Fibroblast of skin of left quadriceps (primary cell): ENCODE data around the gene RNF217.
"Not testable (repeated sequence)": the region's sequence is repeated elsewhere in the genome, so short reads cannot be mapped to it uniquely, and the experiment has no call there.

Experiments used
- DNase-seq, 2 experiments: peaks; one replicate each; pipeline ENCODE4 v3.0.0-alpha.2; 2013; ENCODE audit warnings: low read depth in 2 of 2

RNF217 gene

DNA sequence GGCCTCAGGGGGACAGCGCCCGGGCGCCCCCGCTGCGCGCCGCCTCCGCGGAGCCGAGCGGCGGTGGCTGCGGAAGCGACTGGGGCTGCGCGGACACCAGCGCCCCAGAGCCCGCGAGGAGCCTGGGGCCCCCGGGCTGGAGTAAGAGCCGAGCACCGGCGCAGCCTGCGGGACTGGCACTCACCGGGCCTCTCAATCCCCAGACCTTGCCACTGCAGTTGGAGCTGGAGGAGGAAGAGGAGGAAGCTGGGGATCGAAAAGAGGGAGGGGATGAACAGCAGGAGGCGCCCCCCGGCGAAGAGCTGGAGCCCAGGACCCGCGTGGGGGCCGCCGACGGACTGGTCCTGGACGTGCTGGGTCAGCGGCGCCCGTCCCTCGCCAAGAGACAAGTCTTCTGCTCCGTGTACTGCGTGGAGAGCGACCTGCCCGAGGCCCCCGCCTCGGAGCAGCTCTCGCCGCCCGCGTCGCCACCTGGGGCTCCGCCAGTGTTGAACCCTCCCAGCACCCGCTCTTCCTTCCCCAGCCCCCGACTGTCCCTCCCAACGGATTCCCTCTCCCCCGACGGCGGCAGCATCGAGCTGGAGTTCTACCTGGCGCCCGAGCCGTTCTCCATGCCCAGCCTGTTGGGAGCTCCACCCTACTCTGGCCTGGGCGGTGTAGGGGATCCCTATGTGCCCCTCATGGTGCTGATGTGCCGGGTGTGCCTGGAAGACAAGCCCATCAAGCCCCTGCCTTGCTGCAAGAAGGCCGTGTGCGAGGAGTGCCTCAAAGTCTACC lies 590 bp downstream of the RNF217 start:
- no peak for DNase-seq

DNA sequence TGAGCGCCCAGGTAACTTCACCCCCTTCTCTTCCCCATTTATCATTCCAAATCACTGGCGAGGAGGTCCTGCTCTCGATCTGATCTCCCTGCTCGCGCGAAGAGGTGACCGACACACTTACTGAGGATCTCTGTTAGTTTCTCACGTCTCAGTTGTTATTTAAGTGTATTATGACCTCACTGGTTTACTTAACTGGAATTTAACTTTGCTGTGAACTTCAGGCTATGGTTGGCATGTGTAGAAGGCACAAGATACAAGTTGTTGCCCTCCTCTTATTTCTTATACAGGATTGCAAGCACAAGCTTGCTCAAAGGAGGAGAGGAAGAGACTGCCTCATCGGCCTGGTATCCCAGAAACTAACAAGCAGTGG lies 1.2 kb downstream of the RNF217 start:
- no peak for DNase-seq

DNA sequence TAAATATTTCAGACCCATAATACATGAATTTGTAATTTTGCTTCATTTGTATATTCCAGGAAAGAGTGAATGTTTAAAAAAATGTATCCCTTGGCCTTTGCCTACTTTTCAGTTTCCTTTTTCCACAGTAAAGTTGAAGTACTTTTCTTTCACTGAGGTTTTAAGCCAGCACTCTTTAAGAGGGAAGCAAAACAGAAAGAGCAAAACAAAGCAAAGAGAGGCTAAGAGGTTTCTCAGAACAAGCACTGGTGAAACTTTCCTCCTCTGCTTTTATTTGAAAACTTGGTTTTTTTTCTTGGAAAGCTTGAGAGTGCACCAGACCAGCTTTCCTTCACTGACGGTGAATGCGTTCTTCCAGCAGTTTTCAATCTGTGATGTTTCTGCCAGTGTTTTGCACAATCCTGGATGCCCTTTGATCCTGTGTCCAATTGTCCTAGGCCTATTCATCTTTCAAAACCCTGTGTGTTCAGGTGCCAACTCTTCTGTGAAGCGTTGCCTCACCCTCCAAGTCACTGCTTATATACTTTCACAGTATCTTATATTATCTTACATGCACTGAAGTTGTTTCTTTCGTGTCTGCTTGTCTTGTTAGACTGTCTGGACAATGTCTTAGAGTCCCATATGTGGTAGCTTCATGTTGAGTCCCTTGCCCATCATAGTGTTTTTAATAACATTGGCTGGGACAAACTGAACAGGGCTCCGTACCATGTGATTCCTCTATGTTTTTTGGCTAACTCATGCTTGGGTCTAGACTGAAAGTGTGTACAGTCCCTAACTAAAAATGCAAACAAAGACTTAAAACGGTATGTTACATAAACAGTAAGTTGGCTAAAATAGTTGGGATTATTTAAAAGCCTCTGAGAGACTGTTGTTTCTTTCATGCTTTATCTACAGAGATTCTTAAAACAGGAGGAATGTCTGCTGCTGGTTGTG lies 1.9 kb downstream of the RNF217 start:
- DNase-seq = no peak

DNA sequence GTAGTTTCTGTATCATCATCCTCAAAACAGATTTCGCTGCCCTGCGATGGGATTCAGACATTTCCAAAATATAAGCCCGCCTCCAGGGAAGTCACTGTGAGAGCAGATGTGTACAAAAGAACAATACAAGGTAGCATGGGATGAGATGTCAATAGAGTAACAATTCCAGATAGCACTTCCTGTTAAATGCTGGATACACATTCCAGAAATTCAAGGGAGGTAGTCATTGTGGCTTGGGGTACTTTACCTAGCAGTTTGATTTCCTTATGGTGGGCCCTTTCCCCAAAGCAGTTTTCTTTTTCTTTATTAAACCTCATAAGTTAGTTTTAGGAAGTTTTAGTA lies 2.5 kb downstream of the RNF217 start:
- no peak for DNase-seq

DNA sequence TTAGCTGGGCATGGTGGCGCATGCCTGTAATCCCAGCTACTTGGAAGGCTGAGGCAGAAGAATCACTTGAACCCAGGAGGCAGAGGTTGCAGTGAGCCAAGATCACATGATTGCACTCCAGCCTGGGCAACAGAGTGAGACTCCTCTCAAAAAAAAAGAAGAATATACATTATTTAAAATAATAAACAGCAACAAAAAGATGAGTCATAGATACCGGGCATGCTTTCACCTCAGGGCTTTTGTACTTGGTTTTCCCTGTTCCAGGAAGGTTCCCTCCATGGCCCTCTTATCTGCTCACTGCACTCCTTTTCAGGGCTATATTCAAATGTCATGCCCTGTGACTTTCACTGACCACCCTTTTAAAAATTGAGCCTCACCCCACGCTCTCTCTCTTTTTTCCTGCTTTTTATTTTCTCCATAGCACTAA lies 3.2 kb downstream of the RNF217 start:
- DNase-seq = not testable (repeated sequence)

DNA sequence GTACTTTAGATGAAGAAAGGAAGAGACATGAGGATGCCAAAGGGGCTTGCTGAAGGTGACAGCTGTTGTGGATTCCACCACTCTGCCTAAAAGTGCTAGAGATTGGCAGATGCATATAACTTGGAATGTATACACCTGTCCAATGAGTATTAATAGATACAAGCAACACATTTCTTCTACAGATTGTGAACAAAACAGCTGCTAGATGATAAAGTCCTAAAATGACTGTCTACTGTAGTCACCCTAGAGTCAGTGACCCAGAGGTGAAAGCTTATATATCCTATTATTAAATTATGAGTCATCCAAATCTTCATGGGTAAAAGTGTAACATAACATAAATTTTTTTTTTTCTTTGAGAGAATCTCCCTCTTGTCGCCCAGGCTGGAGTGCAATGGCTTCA lies 5.2 kb downstream of the RNF217 start:
- DNase-seq = no peak

DNA sequence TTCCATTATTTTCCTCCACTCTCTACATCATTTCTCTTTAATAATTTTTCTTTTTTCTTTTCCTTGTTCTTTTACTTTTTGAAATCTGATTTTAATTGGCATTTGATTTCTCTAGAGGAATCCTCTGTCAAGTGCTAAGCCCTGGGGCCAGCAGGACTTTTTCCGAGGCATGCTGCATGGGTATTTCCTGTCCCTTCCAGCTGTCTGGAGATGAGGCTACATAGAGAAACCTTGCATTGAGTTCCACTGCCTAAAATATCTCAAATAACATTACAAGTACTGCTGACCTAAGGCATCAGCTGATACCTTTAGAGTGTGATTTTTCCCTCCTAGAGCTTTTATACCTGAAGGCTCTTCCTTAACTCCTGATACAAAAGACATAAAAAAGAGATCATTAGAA lies 6.2 kb downstream of the RNF217 start:
- no peak for DNase-seq

DNA sequence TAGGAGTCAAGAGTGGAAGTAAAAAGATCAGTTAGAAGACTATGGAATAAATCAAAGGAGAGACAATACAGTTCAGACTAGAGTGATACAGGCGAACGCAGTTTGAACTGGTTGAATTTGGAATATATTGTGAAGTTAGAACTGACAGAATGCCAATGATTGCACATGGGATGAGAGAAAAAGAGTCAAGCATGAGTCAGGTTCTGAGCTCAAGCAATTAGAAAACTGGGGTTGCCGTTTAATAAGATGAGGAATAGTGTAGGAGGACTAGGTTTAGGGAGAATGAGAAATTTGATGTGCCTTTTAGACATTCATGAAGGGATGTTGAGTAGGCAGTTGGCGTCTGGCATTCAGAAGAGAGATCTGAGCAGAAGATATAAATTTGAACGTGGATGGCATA lies 8.0 kb downstream of the RNF217 start:
- no peak for DNase-seq

DNA sequence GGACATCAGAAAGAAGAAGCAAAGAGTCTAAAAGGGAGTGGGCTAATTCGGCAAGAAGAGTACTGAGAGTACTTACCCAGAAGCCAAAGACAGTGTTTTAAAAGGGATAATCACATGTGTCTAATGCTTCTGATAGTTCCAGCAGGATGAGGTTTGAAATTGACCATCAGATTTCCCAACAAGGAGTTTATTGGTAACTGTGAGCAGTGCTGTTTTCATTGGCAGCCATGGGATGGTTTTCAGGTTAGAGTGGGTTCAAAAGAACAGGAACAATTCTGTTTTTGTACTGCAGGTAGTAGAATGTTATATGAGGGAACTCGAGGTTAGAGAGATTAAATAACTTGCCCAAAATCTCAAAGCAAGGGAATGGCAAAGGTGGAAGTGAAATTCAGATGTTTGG lies 8.5 kb downstream of the RNF217 start:
- DNase-seq = no peak

DNA sequence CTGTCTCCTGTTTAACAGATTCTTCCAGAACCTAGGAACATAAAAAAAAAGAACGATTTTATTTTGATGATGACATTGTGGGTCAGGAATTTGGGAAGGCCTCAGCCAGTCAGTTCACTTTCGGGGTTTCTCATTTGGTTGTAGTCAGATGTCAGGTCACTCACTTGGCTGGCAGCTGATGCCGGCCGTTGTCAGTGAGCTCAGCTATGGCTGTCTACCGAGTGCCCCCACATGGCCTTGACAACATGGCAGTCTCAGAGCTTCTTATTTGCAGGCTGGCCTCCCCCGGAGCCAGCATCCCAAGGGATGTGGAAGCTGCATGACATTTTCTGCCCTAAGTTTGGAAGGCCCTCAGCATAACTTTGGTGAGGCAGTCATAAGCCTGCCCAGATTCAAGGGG lies 11.5 kb downstream of the RNF217 start:
- no peak for DNase-seq

DNA sequence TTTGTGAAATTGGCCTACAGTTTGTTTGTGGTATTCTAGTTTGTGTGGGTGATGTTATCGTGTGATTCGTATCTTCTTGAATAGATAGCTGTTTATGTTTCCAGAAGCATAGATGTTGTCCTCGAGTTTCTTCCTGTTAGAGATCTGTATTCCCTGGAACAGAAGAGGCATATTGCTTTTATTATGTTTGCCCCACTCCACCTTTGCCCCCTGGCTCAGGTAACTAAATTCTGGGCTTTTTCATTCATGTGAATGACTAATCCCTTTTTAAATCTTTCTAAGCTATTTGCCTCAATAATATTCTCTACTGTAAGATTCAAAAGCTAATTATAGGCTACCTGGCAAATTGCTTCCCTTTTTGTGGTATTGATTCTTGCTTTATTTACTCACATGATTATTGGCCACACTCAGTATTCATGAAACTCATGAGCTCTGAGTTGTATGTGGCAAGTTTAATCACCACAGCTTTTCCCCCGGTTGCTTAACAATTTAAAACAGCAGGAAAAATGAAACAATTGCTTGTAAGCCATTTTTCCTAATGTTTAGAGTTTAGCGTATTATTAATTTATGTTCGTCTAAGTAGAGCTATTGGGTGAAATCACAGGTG lies 12.6 kb downstream of the RNF217 start:
- no peak for DNase-seq

DNA sequence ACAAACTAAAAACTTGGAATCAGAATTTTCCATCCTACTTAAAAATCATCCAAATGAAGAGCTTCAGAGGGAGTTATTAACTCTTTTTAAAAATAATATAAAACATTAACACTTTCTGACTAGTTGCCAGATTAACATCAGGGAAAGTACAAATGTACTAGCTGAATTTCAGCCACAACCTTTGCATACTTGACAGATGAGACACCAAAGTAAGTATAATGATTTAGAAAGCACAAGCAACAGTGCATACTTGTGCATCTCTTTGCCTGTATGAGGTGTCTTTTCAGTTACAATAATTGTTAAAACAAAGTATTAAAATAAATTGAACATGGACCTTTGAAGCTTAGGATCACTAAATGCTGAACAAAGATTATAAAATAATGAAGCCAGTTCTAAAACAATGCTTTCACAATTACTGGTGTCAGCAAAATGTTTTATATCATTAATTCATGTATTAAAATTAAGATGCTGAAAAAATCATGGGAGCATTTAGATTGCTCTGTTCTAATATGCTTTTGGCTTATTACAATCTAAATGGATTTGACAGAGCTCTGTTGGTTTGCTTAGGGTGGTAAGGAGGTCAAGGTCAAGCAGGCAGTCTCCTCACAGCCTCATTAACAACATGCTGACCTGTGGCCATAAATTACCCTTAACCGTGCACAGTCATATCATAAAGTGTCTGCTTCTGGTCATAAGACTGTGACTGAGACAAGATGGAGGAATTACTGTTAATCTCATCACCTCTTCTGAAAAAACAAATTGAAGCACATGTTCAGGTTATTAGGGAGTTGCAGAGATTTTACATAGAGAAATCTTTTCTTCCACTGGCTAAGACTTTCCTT lies 15.1 kb downstream of the RNF217 start:
- DNase-seq = no peak

DNA sequence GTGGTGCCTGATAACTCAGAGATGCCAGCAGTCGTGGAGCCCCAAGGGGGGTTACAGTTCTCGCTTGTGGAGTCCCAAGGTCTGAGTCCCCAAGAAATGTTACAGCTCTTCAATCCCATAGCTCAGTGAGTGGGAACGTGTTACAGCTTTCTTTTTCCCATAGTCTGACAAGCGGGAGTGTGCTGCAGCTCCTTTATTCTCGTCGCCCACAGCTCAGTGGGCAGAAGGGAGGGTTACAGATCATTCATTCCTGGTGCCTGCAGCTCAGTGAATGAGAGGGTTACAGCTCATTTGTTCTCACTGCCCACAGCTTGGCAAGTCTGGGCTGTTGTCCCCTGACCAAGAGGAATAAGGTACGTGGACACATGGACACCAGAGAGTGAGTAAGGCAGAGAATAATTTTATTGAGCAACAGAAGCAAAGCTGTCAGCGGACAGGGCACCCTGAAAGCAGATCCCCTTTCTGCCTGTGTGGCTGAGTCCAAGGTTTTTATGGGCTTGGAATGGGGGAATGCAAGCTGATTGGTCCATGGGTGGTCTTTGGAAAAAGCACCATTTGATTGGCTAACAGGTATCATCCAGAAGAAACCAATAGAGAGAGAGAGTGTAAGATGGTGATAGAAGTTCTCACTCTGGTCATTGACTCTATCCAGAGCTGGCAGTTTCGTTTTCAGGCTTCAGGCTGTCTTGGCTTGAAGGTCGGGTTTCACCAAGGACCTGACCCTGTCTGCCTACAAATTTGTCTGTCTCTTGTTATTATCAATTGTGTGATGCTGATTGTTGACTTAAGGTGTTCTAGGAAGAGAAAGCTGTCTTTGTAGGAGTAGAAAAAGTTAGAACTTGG lies 16.4 kb downstream of the RNF217 start:
- DNase-seq = no peak

DNA sequence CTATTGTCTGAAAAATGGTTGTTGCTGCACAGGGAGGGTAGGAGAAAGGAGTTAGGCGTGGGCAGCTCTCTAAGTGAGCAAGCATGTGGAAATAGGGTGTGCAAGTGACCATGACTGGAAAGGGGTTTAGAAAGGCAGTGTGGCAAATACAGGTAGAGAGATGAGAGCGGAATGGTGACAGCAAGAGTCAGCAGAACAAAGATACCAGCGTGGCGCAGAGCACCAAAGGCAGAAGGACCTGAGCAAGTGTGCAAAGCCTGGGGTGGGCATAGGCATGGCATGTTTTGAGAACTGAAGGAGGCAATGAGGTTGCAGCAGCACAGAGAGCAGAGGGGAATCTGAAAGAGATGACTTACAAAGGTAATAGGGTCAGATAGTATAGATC lies 17.0 kb downstream of the RNF217 start:
- DNase-seq = no peak

DNA sequence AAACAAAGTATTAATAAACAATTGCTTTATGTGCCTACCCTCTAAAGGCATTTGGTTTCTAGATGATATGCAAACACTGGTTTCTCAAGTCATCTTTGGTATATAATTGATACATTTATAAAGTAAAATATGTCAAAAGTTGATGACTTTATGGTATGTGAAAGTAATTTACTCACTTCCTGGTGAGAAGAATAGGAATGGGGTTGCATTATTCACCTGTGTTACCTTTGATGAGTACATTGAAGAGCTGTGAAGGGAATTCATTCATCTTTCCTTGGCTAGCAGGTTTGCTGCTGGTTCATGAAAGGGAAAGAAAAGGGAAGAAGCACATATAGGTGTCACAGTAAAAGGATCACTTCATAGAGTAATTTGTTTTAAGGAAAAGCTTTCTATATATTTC lies 20.4 kb downstream of the RNF217 start:
- DNase-seq = no peak

DNA sequence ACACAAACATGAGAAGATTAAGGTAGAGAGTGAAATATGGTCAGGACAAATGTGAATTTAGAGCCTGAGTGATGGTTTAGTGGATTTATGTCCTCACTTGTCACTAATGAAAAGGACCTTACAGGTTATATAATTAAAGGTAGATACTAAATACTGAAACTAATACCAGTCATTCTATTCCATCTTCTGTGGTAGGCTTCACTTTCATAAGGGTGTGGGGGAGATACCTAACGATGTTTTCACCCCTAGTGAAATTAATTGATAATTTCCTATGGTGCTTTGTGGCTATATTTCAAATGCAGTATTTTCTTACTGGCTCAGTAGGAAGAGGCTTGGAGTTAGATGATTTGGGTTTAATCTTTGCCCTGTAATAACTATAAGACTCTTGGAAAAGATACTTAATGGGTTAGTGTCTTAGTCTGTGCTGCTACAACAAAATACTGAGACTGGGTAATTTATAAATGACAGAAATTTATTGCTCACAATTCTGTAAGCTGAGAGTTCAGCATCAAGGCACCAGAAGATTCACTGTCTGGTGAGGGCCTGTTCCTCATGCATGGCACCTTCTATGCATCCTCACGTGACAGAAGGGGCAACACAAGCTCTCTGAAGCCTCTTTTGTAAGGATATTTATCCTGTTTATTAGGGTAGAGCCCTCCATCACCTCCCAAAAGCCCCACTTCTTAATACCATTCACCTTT lies 21.3 kb downstream of the RNF217 start:
- DNase-seq = no peak

DNA sequence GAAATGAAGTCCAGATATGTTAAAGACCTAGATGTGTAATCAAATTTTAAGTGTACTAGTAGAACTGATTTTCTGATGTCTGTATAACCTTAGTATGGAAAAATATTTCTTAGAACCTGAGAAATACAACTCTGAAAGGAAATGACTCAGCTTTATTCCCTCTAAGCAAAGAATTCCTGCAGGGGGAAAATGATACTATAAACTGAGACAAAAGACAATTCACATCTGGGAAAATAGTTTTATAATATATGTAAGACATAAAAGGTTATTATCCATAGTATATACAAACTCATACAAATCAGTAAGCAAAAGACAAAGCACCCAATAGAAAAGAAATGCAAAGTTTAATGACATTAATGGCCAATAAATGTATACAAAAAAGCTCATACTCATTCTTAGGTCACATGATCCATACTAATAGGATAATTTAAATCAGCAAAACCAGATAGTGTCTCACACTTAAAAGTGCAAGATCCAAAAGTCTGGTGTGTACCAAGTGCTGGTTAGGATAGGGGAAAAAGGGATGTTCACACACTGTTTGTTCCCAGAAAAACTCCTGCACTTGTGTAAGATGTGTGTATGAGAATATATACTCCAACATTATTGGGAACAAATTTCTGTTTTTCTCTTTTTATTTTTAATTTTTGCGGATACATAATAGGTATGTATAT lies 22.6 kb downstream of the RNF217 start:
- DNase-seq = no peak

DNA sequence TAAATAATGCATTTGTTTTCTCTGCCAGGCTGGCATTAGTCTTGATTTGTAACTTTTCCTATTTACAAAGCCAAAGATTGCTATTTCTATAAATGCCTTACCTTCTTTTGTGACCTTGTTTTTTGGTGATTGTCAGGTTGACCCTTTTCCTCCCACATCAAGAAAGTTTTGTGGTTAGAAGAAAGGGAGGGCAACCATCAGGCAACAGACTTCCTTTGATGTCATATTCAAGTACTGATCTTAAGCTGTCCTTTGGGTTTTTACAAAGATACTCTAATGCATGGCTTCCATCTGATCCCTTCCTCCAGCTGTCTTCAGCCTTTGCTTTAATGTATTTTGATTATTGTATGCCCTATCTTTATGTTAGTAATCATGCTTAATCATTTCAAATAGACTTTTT lies 23.9 kb downstream of the RNF217 start:
- no peak for DNase-seq

DNA sequence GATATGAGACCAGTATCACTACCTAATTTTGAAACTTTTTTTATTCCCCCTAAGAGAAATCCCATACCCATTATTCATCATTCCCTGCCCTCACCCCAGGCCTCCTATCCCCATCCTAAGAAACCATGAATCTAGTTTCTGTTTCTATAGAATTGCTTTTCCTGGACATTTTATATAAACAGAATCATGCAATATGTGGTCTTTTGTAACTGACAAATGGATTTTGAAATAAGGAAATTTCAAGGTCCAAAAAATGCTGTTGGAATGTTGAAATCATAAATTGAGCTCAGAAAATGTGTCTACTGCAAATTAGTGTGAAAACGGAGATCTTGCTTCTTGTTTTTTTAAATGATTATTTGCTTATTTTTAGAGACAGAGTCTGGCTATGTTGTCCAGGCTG lies 25.1 kb downstream of the RNF217 start:
- no peak for DNase-seq
